Forelimb muscle (tissue), 1 donor: ENCODE data around the gene ZNF33A. TPM values are rescaled to one million over a fixed set of nuclear protein-coding genes. Genes with fewer than 3 reads are reported as not detected.
"Not testable (repeated sequence)": the region's sequence is repeated elsewhere in the genome, so short reads cannot be mapped to it uniquely, and the experiment has no call there.

Experiments used
- DNase-seq: peaks from one replicate; pipeline ENCODE4 v3.0.0-alpha.2; 2013; ENCODE audit warnings: low read depth
- polyA plus RNA-seq: library from polyadenylated mRNA; unstranded; fragments of 120-200 nt; gene quantifications from one replicate; pipeline ENCODE4 v1.2.1, GENCODE V29; 2013; ENCODE audit not compliant: insufficient read length

The ZNF33A gene
- polyA plus RNA-seq, 1 donor, result 18.6 TPM

- DNase-seq, result no peak
These were observed 34.7 kb downstream of the ZNF33A start for GRCh38 chr10:38045129-38045528.

DNA sequence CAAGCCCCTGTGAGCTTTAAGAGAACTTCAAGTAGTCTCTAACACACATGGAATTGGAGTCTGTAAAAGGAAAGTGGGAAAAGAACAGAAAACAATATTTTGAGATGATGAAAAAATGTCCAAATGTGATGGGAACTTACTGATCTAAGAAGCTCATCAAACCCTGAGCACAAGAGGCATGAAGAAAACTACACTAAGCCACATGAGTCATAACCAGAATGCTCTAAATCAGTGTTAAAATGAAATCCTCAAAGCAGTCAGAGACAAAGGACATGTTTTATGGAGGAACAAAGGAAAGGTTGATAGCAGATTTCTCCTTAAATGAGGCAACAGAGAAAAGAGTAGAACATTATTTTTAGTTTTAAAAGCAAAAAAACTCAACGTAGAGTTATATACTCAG, 37.2 kb downstream of the ZNF33A start:
- DNase-seq, result no peak

DNA sequence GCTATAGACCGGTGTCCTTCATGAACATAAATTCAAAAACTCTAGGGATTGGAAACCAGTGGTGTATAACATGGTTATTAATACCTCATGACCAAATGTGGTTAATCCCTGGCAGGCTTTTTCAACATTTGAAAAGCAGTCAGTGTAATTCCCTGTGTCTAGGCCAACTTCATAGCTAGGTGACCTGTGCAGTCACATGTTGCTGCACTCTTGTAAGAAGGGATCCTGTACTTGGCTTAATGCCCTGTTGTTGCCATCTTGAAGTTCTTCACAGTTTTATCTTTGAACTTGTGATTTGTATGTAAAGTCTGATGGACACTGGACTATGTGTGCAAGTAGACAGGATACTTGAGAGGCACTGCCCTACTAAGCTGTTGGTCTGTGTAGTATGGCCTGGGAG, 39.7 kb downstream of the ZNF33A start:
- no peak for DNase-seq

GRCh38 chr10:38054361-38054797, 43.9 kb downstream of the ZNF33A start:
- no peak for DNase-seq

- DNase-seq, result not testable (repeated sequence)
These were observed 44.9 kb downstream of the ZNF33A start for GRCh38 chr10:38055274-38055894.

- DNase-seq, result not testable (repeated sequence)
These were observed 59.2 kb downstream of the ZNF33A start for GRCh38 chr10:38069663-38070062.

DNA sequence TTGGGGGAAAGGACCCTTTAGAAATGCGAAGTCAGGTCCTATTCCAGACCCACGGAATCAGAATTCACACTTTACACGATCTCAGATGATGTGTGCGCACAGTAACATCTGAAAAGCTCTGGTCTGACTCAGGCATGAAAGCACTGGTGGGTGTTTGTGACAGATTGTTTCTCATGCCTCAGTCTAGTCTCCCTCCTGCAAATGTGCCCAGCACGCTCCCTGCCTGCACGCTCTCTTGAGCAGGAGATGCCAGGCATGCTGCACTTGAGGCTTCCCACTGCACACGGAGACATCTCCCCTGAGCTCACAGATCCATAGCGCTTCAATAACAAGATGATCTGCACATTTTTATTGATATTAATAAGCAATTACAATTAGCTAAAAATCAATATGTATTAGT, 60.0 kb downstream of the ZNF33A start:
- DNase-seq, result no peak

- no peak for DNase-seq
These were observed 62.1 kb downstream of the ZNF33A start for GRCh38 chr10:38072552-38072951.

GRCh38 chr10:38076687-38077086, 66.2 kb downstream of the ZNF33A start:
- DNase-seq, result no peak

- DNase-seq, result not testable (repeated sequence)
These were observed 82.8 kb downstream of the ZNF33A start for GRCh38 chr10:38093318-38093717.

- no peak for DNase-seq
These were observed 83.3 kb downstream of the ZNF33A start for GRCh38 chr10:38093816-38094157.

- DNase-seq, result peak; percentile 90
These were observed 83.9 kb downstream of the ZNF33A start, which contains the start of gene ZNF37A for GRCh38 chr10:38094158-38094926. TSS of gene ZNF37A (plus strand) at chr10:38094337. CDS start at chr10:38096618, 2,281 bp downstream.

GRCh38 chr10:38094927-38095574, 84.6 kb downstream of the ZNF33A start:
- no peak for DNase-seq

DNA sequence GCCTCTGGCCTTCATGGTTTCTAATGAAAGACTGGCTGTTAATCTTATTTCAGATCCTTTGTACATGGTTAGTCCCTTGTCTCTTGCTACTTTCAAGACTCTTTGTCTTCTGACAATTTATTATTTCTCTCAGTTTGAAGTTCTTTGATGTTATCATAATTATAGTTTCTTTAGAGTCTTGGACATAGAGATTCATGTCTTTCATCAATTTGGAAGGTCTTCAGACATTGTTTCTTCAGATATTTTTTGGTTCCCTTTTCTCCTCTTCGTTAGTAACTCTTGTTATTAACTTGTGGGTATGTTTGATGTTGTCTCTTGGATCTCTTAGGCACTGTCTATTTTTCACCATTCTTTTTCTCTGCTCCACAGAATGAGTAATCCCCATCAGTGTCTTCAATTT, 92.4 kb downstream of the ZNF33A start:
- DNase-seq, result no peak

- no peak for DNase-seq
These were observed 93.3 kb downstream of the ZNF33A start for GRCh38 chr10:38103756-38104155.

GRCh38 chr10:38112159-38112558, 101.7 kb downstream of the ZNF33A start:
- no peak for DNase-seq

Other genes starting within 250 kb of the ZNF33A start
- 17.9 TPM for gene ZNF248, start 153.1 kb upstream of the ZNF33A start, polyA plus RNA-seq
- 14.0 TPM for gene ZNF25, start 34.0 kb upstream of the ZNF33A start, polyA plus RNA-seq
- 8.9 TPM for gene ZNF37A, start 83.7 kb downstream of the ZNF33A start, polyA plus RNA-seq